MM.1S (cell line): ENCODE data around the gene TRIB2.

Experiments used
- DNase-seq: peaks from one replicate; pipeline ENCODE4 v3.0.0-alpha.2; 2015
- H2AFZ ChIP-seq: fragments of 300-600 bp; sonication (generic); 2 replicates; pipeline ENCODE4 v1.6.0; 2016; ENCODE audit warnings: antibody characterized with exemption, low read length
- H3F3A ChIP-seq: fragments of 300-600 bp; sonication (generic); 2 replicates; pipeline ENCODE4 v1.6.1; 2016; ENCODE audit warnings: mild to moderate bottlenecking, antibody characterized with exemption, low read length, moderate library complexity, mixed read lengths; ENCODE audit not compliant: insufficient read depth
- H3K27ac ChIP-seq: fragments of 300-600 bp; sonication (generic); 2 replicates; pipeline ENCODE4 v1.5.1; 2016; ENCODE audit warnings: mild to moderate bottlenecking, low read length
- H3K27me3 ChIP-seq: fragments of 300-600 bp; sonication (generic); replicated peaks from 2 replicates; pipeline ENCODE4 v1.6.0; 2016; ENCODE audit warnings: low read length; ENCODE audit not compliant: insufficient read depth
- H3K36me3 ChIP-seq: fragments of 300-600 bp; sonication (generic); replicated peaks from 2 replicates; pipeline ENCODE4 v1.6.1; 2016; ENCODE audit warnings: mild to moderate bottlenecking, low read length, mixed read lengths; ENCODE audit not compliant: insufficient read depth
- H3K4me1 ChIP-seq: fragments of 300-600 bp; sonication (generic); 2 replicates; pipeline ENCODE4 v1.6.1; 2016; ENCODE audit warnings: low read length, mixed read lengths
- H3K4me2 ChIP-seq: fragments of 300-600 bp; sonication (generic); 2 replicates; pipeline ENCODE4 v1.6.0; 2016; ENCODE audit warnings: low read depth, low read length
- H3K4me3 ChIP-seq: fragments of 300-600 bp; sonication (generic); 2 replicates; pipeline ENCODE4 v1.5.1; 2016; ENCODE audit warnings: low read length, mixed read lengths
- H3K79me2 ChIP-seq: fragments of 300-600 bp; sonication (generic); 2 replicates; pipeline ENCODE4 v1.6.1; 2016; ENCODE audit warnings: mixed run types, low read length, mixed read lengths
- H3K9ac ChIP-seq: fragments of 300-600 bp; sonication (generic); 2 replicates; pipeline ENCODE4 v1.6.1; 2016; ENCODE audit warnings: low read length, mixed read lengths
- H3K9me2 ChIP-seq: fragments of 300-600 bp; sonication (generic); replicated peaks from 2 replicates; pipeline ENCODE4 v1.6.1; 2016; ENCODE audit warnings: mild to moderate bottlenecking, low read length, mixed read lengths; ENCODE audit not compliant: insufficient read depth
- H3K9me3 ChIP-seq: fragments of 300-600 bp; sonication (generic); replicated peaks from 2 replicates; pipeline ENCODE4 v1.6.1; 2016; ENCODE audit warnings: mild to moderate bottlenecking, low read length, mixed read lengths; ENCODE audit not compliant: insufficient read depth
- H4K20me1 ChIP-seq: fragments of 300-600 bp; sonication (generic); 2 replicates; pipeline ENCODE4 v1.6.1; 2016; ENCODE audit warnings: mild to moderate bottlenecking, low read length, moderate library complexity, mixed read lengths; ENCODE audit not compliant: insufficient read depth
- CTCF ChIP-seq: fragments of 300-600 bp; sonication (generic); IDR thresholded peaks from 2 replicates; pipeline ENCODE4 v1.5.1; 2016; ENCODE audit warnings: antibody characterized with exemption, low read length, mixed read lengths
- EZH2 ChIP-seq: fragments of 300-600 bp; sonication (generic); optimal IDR thresholded peaks from 2 replicates; pipeline ENCODE3; 2017; ENCODE audit warnings: low read depth, mild to moderate bottlenecking, antibody characterized with exemption, low read length, mixed read lengths
- EZH2phosphoT487 ChIP-seq: fragments of 300-600 bp; sonication (generic); IDR thresholded peaks from 2 replicates; pipeline ENCODE4 v1.6.1; 2018; ENCODE audit warnings: antibody characterized with exemption, low read length

Gene TRIB2

GRCh38 chr2:12705742-12706141, 11.0 kb upstream of the TRIB2 start:
- no peak overlapping the region for H3K4me2 ChIP-seq
- H4K20me1 ChIP-seq = no peaks in the 10 kb centered on the region
- no peak overlapping the region for H3K4me3 ChIP-seq
- H2AFZ ChIP-seq = no peak overlapping the region
- no peaks in the 10 kb centered on the region for H3K36me3 ChIP-seq
- no peaks in the 10 kb centered on the region for H3K79me2 ChIP-seq
- H3K9me3 ChIP-seq = no peaks in the 10 kb centered on the region
- H3K9me2 ChIP-seq = no peaks in the 10 kb centered on the region
- no peaks in the 10 kb centered on the region for H3K27me3 ChIP-seq
- H3K4me1 ChIP-seq = no peaks in the 10 kb centered on the region
- DNase-seq = no peak
- H3F3A ChIP-seq = no peaks in the 10 kb centered on the region
- H3K27ac ChIP-seq = no peak overlapping the region
- no peak overlapping the region for H3K9ac ChIP-seq
- TF ChIP-seq CTCF (no peak), EZH2phosphoT487 (no peak), EZH2 (no peak)

GRCh38 chr2:12708508-12709206, 8.1 kb upstream of the TRIB2 start:
- Histone ChIP-seq H3K79me2 (no peaks in the 10 kb centered on the region), H4K20me1 (no peaks in the 10 kb centered on the region), H3K4me1 (no peaks in the 10 kb centered on the region), H3K9me3 (no peaks in the 10 kb centered on the region), H3K27me3 (no peaks in the 10 kb centered on the region), H3K9ac (no peak overlapping the region), H3K36me3 (no peaks in the 10 kb centered on the region), H2AFZ (no peak overlapping the region), H3K4me3 (no peak overlapping the region), H3K4me2 (no peak overlapping the region), H3K27ac (no peak overlapping the region), H3F3A (no peaks in the 10 kb centered on the region), H3K9me2 (no peaks in the 10 kb centered on the region)
- DNase-seq = no peak
- TF ChIP-seq EZH2phosphoT487 (no peak), EZH2 (no peak), CTCF (no peak)

GRCh38 chr2:12709207-12709522, 7.6 kb upstream of the TRIB2 start:
- Histone ChIP-seq H3K4me2 (no peak overlapping the region), H3K9me3 (no peaks in the 10 kb centered on the region), H3K27ac (no peak overlapping the region), H3K27me3 (no peaks in the 10 kb centered on the region), H3K36me3 (no peaks in the 10 kb centered on the region), H3K9me2 (no peaks in the 10 kb centered on the region), H3K4me3 (no peak overlapping the region), H3K79me2 (no peaks in the 10 kb centered on the region), H4K20me1 (no peaks in the 10 kb centered on the region), H3K9ac (no peak overlapping the region), H2AFZ (no peak overlapping the region), H3K4me1 (no peaks in the 10 kb centered on the region), H3F3A (no peaks in the 10 kb centered on the region)
- no peak for TF ChIP-seq EZH2phosphoT487
- no peak for TF ChIP-seq EZH2
- TF ChIP-seq CTCF = no peak
- DNase-seq = no peak
